Measurements from ENCODE around the gene ZNF608.

DNA sequence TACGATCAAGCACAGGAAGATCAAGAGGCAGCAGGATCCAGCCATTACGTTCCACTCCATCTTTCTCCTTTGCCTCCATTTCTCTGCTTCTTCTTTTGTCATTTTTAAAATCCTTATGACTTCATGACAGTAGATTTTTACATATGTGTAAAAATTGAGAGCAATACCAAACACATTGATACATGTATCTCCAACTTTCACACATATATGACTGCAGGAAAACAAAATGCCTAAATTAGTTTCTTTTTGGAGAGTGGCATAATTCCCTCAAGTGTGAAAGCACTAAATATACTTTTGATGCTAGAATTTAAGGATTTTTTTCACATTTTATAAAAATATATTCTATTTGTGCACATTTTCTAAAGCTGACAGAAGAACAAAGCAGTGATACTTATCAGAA, 8.6 kb upstream of the ZNF608 start:
- TF ChIP-seq POLR2A (IDR thresholded peaks at IDR 0.05) = no peak
- TF ChIP-seq CTCF (IDR thresholded peaks at IDR 0.05) = no peak
